HEK293T (cell line): Measurements from ENCODE around the gene TENM3.

ENCODE experiments used
- CTCF ChIA-PET: fragments of 350-600 bp; formaldehyde crosslinking; extraction: SDS; loops from one replicate; lab custom pipeline; 2021; ENCODE audit warnings: antibody characterized with exemption, inconsistent platforms; lab: Yijun Ruan, JAX
- POLR2A ChIA-PET: fragments of 350-600 bp; formaldehyde crosslinking; extraction: SDS; loops from one replicate; lab custom pipeline; 2020; ENCODE audit warnings: antibody characterized with exemption, inconsistent platforms; lab: Yijun Ruan, JAX
- DNase-seq: peaks from one replicate; pipeline ENCODE4 v3.0.0; 2012; ENCODE audit warnings: mixed read lengths; ENCODE audit errors: extremely low spot score
- ARNT ChIP-seq: fragments of 450-650 bp; IDR thresholded peaks from 2 replicates; pipeline ENCODE4 v1.6.1; 2017; ENCODE audit warnings: mild to moderate bottlenecking
- BHLHE40 ChIP-seq: fragments of 450-650 bp; IDR thresholded peaks from 2 replicates; pipeline ENCODE4 v1.6.1; 2016; ENCODE audit warnings: mild to moderate bottlenecking, moderate library complexity, borderline replicate concordance
- CTBP1 ChIP-seq: fragments of 450-650 bp; IDR thresholded peaks from 2 replicates; pipeline ENCODE4 v1.6.1; 2016; ENCODE audit warnings: borderline replicate concordance
- ELF4 ChIP-seq: fragments of 450-650 bp; IDR thresholded peaks from 2 replicates; pipeline ENCODE4 v1.6.1; 2017; ENCODE audit warnings: antibody characterized with exemption
- FOXA1 ChIP-seq: fragments of 450-650 bp; IDR thresholded peaks from 2 replicates; pipeline ENCODE4 v1.6.1; 2016; ENCODE audit warnings: mild to moderate bottlenecking
- FOXK2 ChIP-seq: fragments of 450-650 bp; IDR thresholded peaks from 2 replicates; pipeline ENCODE4 v1.6.1; 2016; ENCODE audit warnings: mild to moderate bottlenecking
- FOXM1 ChIP-seq: fragments of 450-650 bp; IDR thresholded peaks from 2 replicates; pipeline ENCODE4 v1.6.1; 2017; ENCODE audit warnings: mild to moderate bottlenecking, borderline replicate concordance
- HDGF ChIP-seq: fragments of 450-650 bp; IDR thresholded peaks from 2 replicates; pipeline ENCODE4 v1.6.1; 2017; ENCODE audit warnings: antibody characterized with exemption, borderline replicate concordance
- L3MBTL2 ChIP-seq: fragments of 450-650 bp; conservative IDR thresholded peaks from 2 replicates; pipeline ENCODE4 v1.6.1; 2016; ENCODE audit warnings: mild to moderate bottlenecking
- LEF1 ChIP-seq: fragments of 450-650 bp; IDR thresholded peaks from 2 replicates; pipeline ENCODE4 v1.6.1; 2017; ENCODE audit warnings: mild to moderate bottlenecking, borderline replicate concordance
- NFRKB ChIP-seq: fragments of 450-650 bp; IDR thresholded peaks from 2 replicates; pipeline ENCODE4 v1.6.1; 2016; ENCODE audit warnings: mild to moderate bottlenecking, moderate library complexity
- PKNOX1 ChIP-seq: fragments of 450-650 bp; IDR thresholded peaks from 2 replicates; pipeline ENCODE4 v1.6.1; 2016
- SP1 ChIP-seq: fragments of 450-650 bp; IDR thresholded peaks from 2 replicates; pipeline ENCODE4 v1.6.1; 2017
- SUZ12 ChIP-seq: fragments of 450-650 bp; IDR thresholded peaks from 2 replicates; pipeline ENCODE4 v1.6.1; 2016; ENCODE audit warnings: mild to moderate bottlenecking
- TARDBP ChIP-seq: fragments of 450-650 bp; IDR thresholded peaks from 2 replicates; pipeline ENCODE4 v1.6.1; 2016
- ZNF384 ChIP-seq: fragments of 450-650 bp; IDR thresholded peaks from 2 replicates; pipeline ENCODE4 v1.6.1; 2016

TENM3 gene

GRCh38 chr4:182556580-182556979, 313.4 kb downstream of the TENM3 start:
- TF ChIP-seq LEF1, result no peak
- TF ChIP-seq L3MBTL2, result no peak
- TF ChIP-seq BHLHE40, result no peak
- TF ChIP-seq FOXK2, result no peak
- TF ChIP-seq TARDBP, result no peak
- no peak for TF ChIP-seq ELF4
- ChIA-PET CTCF (no interaction called here), POLR2A (interaction anchor here (1.4 kb wide), 1 partner anchor 14 kb away, joined by 3 read pairs; no protein-coding TSS in a partner anchor)
- DNase-seq, result no peak

GRCh38 chr4:182560358-182560757, 317.2 kb downstream of the TENM3 start:
- ChIA-PET POLR2A (interaction anchor here (1.2 kb wide), 1 partner anchor 112 kb away, joined by 3 read pairs; no protein-coding TSS in a partner anchor), CTCF (no interaction called here)
- TF ChIP-seq FOXM1 (no peak), ZNF384 (no peak), ELF4 (no peak), CTBP1 (no peak), PKNOX1 (no peak), SP1 (no peak), HDGF (no peak), LEF1 (no peak)
- DNase-seq, result no peak

- no peak for DNase-seq
- POLR2A ChIA-PET, result no interaction called here
- CTCF ChIA-PET, result no interaction called here
- TF ChIP-seq SP1, result no peak
- no peak for TF ChIP-seq ZNF384
- no peak for TF ChIP-seq ARNT
- no peak for TF ChIP-seq NFRKB
Measured at GRCh38 chr4:182562350-182562749, 319.1 kb downstream of the TENM3 start.

- no peak for DNase-seq
- POLR2A ChIA-PET, result no interaction called here
- TF ChIP-seq HDGF (no peak), NFRKB (no peak), ARNT (no peak), ZNF384 (no peak), SP1 (no peak), LEF1 (no peak), FOXK2 (no peak), BHLHE40 (no peak), CTBP1 (no peak)
- CTCF ChIA-PET, result no interaction called here
Measured at GRCh38 chr4:182564724-182565369, 321.6 kb downstream of the TENM3 start.

GRCh38 chr4:182567119-182567518, 323.9 kb downstream of the TENM3 start:
- ChIA-PET CTCF (interaction anchor here (0.6 kb wide), 1 partner anchor 553 kb away, joined by 3 read pairs; no protein-coding TSS in a partner anchor), POLR2A (no interaction called here)
- no peak for DNase-seq
- TF ChIP-seq ZNF384 (no peak), NFRKB (no peak), FOXA1 (no peak), CTBP1 (no peak), BHLHE40 (no peak)

GRCh38 chr4:182569561-182569960, 326.4 kb downstream of the TENM3 start:
- TF ChIP-seq L3MBTL2, result no peak
- TF ChIP-seq NFRKB, result no peak
- no peak for TF ChIP-seq FOXK2
- TF ChIP-seq SUZ12, result no peak
- TF ChIP-seq ZNF384, result no peak
- TF ChIP-seq ARNT, result no peak
- no peak for TF ChIP-seq CTBP1
- TF ChIP-seq SP1, result no peak
- no peak for TF ChIP-seq HDGF
- TF ChIP-seq ELF4, result no peak
- no peak for TF ChIP-seq FOXA1
- no peak for TF ChIP-seq TARDBP
- TF ChIP-seq FOXM1, result no peak
- TF ChIP-seq PKNOX1, result no peak
- no peak for TF ChIP-seq LEF1
- TF ChIP-seq BHLHE40, result no peak
- ChIA-PET CTCF (no interaction called here), POLR2A (no interaction called here)
- no peak for DNase-seq

GRCh38 chr4:182574706-182575105, 331.5 kb downstream of the TENM3 start:
- no peak for TF ChIP-seq ZNF384
- no peak for TF ChIP-seq FOXK2
- TF ChIP-seq SP1, result no peak
- TF ChIP-seq CTBP1, result no peak
- no peak for TF ChIP-seq SUZ12
- no peak for TF ChIP-seq L3MBTL2
- TF ChIP-seq FOXA1, result no peak
- TF ChIP-seq HDGF, result no peak
- no peak for TF ChIP-seq PKNOX1
- no peak for DNase-seq
- ChIA-PET CTCF (no interaction called here), POLR2A (no interaction called here)
